IMR-90 (cell line): ENCODE measurements around the gene ROBO1.

ENCODE experiments used
- CEBPB ChIP-seq: IDR thresholded peaks from 2 replicates; pipeline ENCODE4 v1.6.1; 2012; ENCODE audit warnings: low read depth, low read length, improper control_type of control experiment
- RFX5 ChIP-seq: IDR thresholded peaks from 2 replicates; pipeline ENCODE4 v1.8.0; 2012; ENCODE audit warnings: low read depth, mild to moderate bottlenecking, low read length, moderate library complexity
- TF ChIP-seq, protein P1 (sequence below): conservative IDR thresholded peaks from 2 replicates; pipeline ENCODE4 v1.5.1; 2012; ENCODE audit warnings: mild to moderate bottlenecking, low read depth, low read length, improper control_type of control experiment

DNA sequence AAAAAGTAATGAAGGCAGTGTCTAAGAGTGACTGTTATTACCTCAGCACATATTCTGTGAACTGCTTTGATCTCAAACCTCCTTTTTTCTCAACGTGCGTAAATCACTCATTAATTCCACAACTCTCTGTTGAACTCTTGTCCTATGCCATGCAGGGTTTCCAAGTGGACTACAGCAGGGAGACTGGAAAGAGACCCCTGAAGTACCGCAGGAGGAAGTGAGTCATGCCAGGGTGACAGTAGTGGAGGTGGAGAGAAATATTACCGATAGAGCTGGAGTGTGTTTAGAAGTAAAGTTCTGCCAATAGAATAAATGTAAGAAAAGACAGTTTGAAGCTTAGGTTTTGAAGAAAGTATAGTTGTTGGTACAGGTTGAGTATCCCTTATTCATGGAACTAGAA, 908.9 kb downstream of the ROBO1 start:
- TF ChIP-seq, protein P1, sequence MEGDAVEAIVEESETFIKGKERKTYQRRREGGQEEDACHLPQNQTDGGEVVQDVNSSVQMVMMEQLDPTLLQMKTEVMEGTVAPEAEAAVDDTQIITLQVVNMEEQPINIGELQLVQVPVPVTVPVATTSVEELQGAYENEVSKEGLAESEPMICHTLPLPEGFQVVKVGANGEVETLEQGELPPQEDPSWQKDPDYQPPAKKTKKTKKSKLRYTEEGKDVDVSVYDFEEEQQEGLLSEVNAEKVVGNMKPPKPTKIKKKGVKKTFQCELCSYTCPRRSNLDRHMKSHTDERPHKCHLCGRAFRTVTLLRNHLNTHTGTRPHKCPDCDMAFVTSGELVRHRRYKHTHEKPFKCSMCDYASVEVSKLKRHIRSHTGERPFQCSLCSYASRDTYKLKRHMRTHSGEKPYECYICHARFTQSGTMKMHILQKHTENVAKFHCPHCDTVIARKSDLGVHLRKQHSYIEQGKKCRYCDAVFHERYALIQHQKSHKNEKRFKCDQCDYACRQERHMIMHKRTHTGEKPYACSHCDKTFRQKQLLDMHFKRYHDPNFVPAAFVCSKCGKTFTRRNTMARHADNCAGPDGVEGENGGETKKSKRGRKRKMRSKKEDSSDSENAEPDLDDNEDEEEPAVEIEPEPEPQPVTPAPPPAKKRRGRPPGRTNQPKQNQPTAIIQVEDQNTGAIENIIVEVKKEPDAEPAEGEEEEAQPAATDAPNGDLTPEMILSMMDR, result no peak
- no peak for TF ChIP-seq CEBPB
- TF ChIP-seq RFX5, result no peak
